Renal pelvis (tissue), 4 donors: ENCODE data around the gene PPP6R2. TPM values are rescaled to one million over a fixed set of nuclear protein-coding genes. Genes with fewer than 3 reads are reported as not detected.

Experiments used
- DNase-seq: peaks from one replicate; pipeline ENCODE4 v3.0.0-alpha.2; 2013
- polyA plus RNA-seq, 3 donors: library from polyadenylated mRNA; unstranded; fragments of 120-200 nt; gene quantifications; one replicate each; pipeline ENCODE4 v1.2.1, GENCODE V29; 2013; ENCODE audit not compliant: insufficient read length in 3 of 3

PPP6R2 gene
- polyA plus RNA-seq, 3 donors: 46.5 to 54.7 (median 50.5) TPM

DNA sequence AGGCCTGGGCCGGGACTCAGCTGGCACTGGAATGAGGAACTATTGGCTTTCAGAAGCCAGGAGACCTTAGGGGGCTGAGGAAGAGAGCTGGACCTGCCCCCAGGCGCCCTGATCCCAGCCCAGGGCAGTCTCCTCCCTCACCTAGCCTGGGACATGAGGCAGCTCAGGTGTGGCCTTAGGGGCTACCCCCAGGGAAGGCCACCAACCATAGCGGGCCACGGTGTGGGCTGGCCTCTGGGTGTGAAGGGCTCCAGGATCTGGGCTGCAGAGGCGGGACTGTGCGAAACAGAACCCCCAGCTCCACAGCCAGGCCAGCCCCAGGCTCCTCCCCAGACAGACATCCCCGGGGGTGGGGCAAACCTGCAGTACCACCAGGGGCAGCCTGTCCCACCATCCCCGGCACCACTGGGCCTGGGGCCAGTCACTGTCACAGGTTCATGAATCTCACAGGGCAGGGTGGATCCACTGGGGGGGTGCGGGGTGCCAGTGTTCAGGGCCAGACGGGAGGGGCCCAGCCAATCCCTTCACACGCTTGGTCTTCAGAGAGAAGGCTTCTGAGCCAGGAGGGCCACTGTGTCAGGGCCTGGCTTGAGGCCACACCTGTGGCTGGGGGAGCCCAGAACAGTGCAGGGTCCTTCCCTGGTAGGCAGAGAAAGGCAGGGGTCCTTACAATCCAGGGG, 39.1 kb upstream of the PPP6R2 start:
- DNase-seq: no peak

DNA sequence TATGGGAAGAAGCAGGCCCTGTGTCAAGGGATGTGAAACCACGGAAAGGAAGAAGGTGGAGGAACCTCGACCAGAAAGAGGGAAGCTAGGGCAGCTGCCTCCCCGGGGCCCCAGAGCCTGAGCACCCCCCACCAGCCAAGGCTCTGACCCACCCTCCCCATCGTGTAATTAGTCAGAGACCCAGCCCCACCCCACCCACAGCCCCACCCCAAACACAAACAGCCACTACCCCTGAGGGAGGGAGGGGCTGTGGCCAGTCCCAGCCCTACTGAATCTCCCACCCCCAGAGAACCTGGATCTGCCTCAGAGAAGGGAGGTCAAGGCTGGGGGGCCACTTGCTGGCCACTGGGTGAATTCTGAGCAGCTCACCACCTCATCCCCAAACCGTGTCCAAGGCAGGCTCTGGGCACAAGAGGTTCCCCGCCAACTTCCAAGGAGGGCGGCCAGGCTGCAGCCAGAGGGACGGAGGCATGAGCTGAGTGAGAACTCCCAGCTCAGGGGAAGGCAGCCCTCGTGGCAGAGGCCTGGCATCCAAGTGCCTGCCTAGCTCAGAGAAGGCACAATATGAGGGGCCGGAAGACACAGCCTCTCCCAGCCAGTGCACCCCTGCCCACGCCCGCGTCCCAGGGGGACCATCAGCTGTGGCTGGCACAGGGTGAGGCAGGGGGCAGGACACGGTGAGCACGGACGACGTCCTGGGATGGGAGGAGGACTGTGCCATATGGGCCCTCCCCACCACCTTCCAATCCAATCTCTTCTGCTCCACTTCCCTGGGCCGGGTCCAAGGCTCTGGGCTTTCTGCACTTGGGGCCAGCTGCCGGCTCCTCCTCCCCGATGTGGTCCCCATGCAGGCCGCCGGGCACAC, 38.4 kb upstream of the PPP6R2 start:
- no peak for DNase-seq

DNA sequence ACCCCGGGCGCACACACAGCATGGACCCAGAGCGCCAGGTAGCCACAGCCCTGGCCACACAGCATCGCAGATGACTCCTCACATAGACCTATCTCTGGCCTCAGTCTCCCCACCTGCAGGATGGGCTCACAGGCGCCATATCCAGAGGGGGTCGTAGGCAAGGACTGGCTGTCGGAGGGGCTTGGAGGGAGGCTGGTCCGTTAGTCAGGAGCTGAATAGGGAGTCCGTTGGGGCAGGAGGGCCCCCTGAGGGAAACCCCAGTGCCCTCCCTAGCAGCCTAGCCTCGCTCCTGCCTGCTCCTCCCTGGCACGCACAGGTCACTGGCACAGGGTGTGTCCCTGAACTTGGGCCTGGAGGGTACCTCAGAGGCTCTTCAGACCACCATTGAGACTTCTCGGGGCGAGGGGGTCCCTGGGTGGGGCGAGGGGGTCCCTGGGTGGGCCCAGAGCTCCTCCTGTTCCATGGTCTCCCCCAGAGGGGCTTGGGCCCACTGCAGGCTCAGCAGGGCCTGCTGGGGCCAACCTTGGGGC, 37.7 kb upstream of the PPP6R2 start:
- DNase-seq: no peak

DNA sequence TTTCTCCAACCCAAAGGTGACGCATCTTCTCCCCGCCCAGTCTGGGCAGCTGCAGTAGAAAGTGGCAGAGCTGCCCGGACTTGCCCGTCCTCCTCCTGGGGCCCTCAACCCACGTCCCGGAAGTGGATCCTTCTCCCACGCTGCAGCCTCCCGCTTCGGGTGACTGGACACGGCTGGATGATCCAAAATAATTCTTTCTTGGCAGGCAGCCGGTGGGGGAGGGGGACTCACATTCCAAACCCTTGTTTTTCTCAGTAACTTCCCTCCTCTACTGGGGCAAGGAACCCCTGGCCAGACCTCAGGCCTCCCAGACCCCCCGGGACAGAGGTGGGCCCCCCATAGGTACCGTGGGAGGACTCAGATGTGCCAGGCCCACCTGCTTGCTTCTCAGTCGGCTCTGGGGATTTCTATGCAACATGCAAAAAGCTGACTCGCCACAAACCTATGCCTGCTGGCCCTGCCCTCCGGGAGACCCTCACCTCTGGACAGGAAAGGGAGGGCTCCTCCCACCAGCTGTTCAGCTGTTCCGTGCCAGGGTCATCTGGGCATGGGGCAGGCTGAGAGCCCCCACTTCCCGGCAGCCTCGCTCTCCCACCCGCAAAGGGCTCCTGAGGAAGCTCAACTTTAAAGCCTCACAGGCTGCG, 37.1 kb upstream of the PPP6R2 start:
- DNase-seq: peak; percentile 94

DNA sequence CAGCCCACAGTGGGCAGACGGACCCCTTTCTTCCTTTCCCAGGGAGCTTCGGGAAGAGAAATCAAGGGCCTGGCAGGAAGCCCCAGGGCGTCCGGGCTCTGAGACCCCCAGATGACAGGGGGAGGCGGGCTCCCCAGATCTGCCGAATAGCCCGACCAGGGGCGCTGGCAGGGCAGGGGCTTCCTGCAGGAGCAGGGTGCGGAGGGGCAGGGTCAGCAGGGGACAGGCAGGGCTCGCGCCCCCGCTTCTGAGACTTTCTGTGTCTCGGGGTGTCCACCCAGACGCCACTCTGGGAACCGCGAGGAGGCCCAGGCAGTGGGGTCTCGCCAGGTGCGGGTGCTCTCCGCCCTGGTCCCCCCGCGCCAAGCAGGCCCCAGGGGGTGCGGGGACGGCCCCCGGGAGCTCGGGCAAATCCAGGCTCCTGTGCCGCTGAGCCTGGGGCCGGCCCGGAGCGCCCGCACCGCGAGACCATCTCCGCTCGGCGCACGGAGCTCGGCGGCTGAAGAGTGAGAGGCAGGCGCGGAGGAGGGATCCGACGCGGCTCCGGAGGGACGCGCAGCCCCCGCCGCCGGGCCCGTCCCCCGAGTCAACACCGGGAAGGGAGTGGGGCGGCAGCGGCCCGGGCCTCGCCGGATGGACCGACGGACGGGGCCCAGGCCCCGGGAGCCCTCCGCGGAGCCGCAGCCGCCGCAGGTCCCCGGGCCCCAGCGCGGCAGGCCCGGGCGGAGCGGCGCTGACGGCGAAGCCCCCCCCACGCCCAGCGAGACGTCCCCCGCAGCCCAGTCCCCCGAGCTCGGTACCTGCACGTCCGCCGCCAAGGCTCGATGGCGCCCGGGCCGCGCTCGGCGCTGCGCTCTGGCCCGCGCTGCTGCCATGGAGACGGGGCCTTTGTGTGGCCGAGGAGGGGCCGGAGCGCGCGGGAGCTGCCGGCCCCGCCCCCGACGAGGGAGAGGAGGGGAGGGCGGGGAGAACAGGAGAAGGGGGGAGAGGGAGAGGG, 36.1 kb upstream of the PPP6R2 start, which contains the start of gene PLXNB2:
Gene PLXNB2, minus strand, starts transcription at position 894 of the 997 bp plus-strand sequence. CDS start 17,062 bp downstream, outside the sequence.
- peak; percentile 93 for DNase-seq

DNA sequence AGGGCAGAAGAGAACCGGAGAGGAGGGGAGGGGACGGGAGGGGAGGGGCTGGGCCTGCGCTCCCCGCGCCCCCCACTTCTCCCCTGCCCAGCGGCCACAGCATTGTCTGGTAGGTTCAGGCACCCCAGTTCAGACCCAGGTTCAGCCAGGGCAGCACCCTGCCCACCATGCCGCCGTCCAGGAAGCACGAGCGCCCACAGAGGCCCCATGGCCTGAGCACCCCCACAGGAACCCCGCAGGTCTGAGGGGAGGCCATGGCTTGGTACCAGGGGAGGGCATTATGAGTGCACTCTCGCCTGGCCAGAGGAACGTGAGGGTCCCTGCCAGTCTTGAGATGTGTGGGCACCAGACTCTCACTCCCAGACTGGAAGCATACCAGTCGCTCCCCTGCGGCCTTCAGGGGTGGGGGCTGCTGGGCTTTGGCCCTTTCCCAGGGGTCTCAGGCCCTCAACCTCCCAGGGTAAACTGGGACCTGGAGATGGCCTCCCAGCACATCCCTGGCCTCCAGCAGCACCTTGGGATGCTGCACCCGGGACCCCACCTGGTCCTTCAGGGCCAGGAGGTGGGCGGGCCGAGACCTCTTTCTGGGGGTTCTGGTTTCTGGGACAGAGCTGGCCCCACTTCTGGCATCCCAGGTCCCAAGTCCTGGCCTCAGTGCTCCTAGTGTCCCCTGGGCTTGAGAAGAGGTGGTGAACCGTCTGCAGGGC, 35.1 kb upstream of the PPP6R2 start:
- no peak for DNase-seq

DNA sequence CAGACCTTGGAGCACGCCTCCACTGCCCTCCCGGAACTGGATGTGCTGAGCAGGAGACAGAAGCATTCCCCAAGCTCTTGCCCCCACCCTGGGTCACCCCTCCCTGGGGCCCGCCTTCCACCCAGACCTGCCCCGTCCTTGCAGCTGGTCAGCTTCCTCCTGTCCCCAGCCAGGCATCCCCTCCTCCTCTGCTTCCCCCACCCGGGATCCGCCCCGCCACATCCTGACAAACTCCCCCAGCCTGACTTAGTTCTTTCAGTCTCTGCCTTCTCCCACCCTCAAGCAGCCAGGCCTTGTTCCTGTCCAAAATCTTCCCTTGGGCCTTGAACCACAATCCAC, 34.6 kb upstream of the PPP6R2 start:
- no peak for DNase-seq

DNA sequence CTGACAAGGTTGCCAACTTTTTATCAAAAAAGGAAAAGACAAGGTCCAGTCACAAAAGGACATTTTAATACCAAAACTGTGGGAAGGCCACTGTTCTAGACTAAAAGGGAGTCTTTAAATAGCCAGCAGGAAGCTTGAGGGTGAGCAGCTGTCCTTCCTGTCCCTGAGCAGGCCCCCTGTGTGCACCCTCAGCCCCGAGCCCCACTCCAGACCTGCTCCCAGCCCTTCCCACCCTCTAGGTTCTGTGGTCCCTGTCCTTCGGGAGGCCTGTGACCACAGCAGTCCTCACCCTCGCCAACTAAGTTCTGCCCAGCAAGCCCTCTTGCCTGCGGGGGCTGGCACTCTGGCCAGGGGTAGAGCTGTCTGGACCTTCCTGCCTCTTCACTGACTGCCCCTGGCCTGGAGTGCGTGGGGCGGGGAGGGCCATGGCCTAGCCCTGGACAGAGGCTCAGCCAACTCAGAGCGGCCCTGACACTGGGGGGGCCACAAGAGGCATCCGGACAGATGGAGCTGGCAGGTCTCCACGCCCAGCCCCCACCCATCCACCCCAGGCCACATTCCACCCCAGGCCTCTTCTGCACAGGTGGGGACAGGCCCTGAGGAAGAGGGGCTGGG, 34.0 kb upstream of the PPP6R2 start:
- no peak for DNase-seq

DNA sequence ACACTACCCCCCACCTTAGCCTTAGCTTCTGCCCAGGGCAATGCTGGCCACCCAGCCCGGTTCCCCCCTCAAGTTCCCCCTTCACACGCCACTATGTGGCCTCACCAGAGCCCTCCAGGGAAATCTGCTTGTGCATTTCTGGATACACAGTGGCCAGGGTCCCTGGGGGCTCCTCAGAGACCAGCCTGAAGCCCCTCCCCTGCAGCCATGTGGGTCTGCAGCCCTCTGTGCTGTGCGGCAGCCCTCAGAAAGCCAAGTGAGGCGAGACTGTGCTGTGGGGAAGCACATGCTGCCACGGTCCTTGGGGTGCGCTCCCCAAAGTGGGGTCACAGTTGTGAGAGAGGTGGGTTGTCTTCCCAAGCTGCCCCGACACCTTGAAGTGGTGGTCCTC, 33.5 kb upstream of the PPP6R2 start:
- DNase-seq: no peak

DNA sequence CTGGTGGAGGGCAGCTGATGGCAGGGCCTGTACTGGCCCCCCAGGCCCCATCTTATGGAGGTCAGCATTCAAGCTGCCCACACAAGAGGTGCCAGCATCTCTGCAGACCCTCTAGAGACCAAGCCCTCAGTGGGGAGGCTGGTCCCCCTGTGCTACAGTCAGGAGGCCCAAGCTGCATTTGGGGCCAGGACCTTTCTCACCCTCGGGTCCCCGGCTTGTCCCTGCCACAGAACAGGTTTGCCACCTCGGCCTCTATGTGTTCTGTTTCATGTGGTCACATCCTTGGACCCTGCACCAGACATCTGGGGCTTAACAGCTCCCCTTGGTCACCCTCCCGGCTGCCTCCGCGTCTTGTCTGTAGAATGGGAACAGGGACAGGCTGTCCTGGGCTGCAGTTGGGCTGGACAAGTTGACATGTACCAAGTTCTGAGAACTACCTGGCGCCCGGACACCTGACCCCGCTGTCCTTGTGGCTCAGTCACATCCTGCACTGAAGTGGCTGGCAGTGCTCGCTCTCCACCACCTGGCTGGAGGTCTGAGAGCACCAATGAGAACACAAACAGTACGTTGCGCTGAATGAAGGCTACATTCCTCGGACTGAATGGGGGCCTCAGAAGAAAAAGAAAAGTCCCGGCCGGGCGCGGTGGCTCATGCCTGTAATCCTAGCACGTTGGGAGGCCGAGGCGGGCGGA, 33.0 kb upstream of the PPP6R2 start:
- no peak for DNase-seq

DNA sequence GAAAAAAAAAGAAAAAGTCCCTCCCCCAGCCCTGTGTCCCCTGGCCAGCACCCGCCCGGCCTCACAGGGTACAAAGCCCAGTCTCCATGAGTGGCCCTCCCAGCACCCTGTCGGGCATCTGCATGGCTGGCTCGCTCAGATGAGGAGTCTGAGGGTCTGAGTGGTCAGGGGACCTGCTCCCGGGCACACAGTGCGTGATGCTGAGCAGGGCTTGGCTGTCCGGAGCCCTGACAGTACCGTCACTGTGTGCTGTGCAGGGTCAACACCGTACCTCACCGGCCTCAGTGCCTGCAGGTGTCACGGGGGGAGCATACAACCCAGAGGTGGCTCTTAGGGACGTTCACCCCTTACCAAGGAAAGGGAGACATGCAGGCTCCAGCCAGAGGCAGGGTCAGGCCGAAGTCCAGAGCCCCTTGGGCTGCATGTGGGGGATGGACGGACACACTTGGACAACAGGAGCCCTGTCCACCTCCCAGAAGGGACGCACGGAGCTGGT, 32.1 kb upstream of the PPP6R2 start:
- no peak for DNase-seq

DNA sequence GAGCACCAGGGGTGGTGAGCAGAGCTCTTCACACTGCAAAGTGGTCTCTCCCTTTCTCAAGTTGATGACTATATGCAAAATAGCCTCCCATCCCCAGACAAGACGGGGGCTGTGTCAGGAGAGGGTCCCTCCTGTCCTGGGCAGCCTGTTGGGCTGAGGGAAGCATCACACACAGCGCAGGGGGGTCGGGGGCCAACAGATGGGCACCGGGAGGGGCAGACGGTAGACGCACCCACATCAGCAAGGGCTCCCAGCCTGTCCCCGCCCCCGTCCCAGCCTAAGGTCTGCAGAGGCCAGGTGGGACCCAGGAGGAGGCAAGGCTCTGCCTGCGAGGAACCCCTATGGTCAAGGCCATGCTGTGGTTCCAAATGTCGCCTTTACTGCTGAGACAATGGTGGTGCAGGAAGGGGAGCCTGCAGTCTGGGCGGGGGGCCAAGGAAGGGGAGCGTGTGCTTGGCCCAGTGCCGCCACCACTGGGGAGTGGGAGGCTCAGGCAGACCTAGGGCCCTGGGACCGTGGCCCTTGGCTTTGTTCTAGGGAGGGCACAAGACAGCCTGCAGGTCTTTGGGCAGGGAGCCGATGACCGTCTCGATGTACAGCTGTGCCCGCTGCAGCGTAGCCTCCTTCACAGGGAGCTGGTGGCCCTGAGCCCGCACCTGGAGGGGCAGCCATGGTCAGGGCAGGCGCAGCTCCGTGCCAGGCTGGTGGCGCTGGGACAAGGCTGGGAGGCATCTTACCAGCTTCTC, 31.3 kb upstream of the PPP6R2 start:
- DNase-seq: no peak

DNA sequence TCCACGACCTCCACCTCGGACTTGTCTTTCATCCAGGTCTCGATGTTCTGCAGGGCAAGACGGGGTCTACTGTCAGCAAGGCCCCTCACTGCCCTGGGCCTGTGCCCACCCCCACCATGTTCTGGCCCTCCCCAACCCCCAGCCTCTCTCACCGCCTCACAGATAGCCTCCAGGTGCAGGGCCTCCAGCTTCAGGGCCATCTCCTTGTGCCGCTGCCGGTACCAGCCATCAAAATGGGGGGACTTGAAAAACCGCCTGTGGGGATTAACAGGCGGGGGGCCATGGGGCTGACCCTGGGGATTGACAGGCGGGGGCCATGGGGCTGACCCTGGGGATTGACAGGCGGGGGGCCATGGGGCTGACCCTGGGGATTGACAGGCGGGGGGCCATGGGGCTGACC, 30.8 kb upstream of the PPP6R2 start:
- DNase-seq: no peak

DNA sequence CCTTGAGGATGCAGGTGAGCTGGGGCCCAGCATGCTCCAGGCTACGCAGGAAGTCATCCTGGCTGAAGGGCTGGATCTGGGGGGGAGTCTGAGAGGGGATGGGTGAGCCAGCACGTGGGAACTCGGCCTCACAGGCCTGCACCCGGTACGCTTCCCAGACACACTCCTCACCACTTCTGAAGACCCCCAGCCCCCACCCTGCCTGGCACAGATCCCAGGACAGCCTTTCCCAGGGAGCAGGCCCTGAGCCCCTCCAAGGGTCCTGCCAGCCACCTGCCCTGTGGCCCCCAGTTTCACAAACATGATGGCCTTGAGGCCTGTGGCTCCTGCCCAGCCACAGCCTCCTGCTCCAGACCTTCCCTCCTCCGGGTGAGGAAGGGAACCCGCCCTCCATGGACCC, 30.1 kb upstream of the PPP6R2 start:
- DNase-seq: no peak

DNA sequence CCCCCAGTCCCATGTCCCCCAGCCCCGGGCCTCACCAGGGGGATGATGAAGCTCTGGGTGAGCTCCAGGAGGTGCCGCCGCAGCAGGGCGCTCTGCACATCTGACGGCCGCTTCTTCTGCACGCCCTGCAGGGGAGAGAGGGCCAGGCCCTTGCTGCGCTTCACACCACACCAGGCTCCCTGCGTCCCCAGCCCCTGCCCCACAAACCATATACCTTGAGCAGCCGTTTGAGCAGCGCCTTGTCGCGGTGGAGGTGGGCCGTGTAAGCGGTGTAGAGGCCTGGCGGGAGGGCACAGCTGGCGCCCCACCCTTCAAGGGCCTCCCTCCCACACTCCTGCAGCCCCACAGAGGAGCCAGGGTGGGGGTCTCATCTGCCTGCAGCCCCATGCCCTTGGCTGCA, 29.5 kb upstream of the PPP6R2 start:
- DNase-seq: no peak

DNA sequence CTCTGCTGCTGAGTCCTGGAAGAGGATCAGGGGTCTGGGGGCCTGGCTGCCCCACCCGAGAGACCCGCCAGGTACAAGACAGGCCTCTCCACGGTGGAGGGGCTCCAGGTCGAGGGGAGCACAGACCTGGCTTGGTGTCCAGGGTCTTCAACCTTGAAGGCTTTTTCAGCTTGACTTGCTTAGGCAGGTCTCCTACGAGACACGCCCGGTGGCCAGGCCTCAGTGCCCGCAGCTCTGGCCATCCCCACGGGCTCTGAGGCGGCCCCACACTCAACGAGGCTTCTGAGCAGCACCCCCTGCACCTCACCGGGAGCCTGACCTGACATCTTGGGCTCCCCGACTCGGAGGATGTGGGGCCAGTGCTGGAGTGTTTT, 29.1 kb upstream of the PPP6R2 start:
- no peak for DNase-seq

DNA sequence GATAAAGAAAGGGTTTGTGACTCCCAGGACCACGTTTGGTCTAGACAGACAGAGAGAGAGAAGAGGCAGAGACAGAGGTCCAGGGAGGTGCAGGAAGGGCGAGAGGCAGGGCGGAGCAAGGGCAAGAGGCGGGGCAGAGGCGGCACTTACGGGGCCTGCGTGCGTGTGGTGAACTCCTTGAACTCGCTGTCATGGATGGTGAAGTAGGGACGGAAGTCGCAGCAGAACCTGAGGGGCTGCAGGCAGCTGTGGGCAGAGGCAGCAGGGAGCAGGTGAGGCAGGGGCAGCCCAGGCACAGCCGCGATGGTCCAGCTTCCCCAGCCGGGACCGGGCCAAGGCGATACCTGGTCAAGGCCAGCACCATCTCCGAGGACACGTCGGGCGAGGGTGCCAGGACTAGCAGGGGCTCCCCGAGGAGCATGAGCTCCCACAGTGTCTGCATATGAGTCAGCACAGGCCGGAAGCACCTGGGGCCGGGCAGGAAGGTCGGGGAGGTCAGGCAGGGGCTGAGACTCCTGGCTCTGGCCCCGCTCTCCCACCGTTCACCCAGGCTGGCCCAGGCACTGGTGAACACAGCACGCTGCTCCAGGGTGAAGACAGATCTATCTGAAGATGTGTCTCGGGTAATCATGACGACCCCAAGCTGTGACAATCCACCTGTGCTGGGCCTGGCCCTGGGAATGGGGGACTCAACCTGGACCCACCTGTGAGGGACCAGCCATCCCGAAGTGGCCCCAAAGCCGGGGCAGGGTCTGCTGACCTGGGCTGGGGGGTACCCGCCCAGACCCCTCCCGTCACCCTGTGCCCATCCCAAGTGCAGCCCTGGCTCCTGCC, 28.5 kb upstream of the PPP6R2 start:
- no peak for DNase-seq
